HEK293T (cell line): ENCODE data around the gene MYOZ3.

ENCODE experiments used
- ARNT ChIP-seq: fragments of 450-650 bp; IDR thresholded peaks from 2 replicates; pipeline ENCODE4 v1.6.1; 2017; ENCODE audit warnings: mild to moderate bottlenecking
- BHLHE40 ChIP-seq: fragments of 450-650 bp; IDR thresholded peaks from 2 replicates; pipeline ENCODE4 v1.6.1; 2016; ENCODE audit warnings: mild to moderate bottlenecking, moderate library complexity, borderline replicate concordance
- ELF4 ChIP-seq: fragments of 450-650 bp; IDR thresholded peaks from 2 replicates; pipeline ENCODE4 v1.6.1; 2017; ENCODE audit warnings: antibody characterized with exemption
- FOXA1 ChIP-seq: fragments of 450-650 bp; IDR thresholded peaks from 2 replicates; pipeline ENCODE4 v1.6.1; 2016; ENCODE audit warnings: mild to moderate bottlenecking
- FOXK2 ChIP-seq: fragments of 450-650 bp; IDR thresholded peaks from 2 replicates; pipeline ENCODE4 v1.6.1; 2016; ENCODE audit warnings: mild to moderate bottlenecking
- FOXM1 ChIP-seq: fragments of 450-650 bp; IDR thresholded peaks from 2 replicates; pipeline ENCODE4 v1.6.1; 2017; ENCODE audit warnings: mild to moderate bottlenecking, borderline replicate concordance
- HDGF ChIP-seq: fragments of 450-650 bp; IDR thresholded peaks from 2 replicates; pipeline ENCODE4 v1.6.1; 2017; ENCODE audit warnings: antibody characterized with exemption, borderline replicate concordance
- L3MBTL2 ChIP-seq: fragments of 450-650 bp; conservative IDR thresholded peaks from 2 replicates; pipeline ENCODE4 v1.6.1; 2016; ENCODE audit warnings: mild to moderate bottlenecking
- LEF1 ChIP-seq: fragments of 450-650 bp; IDR thresholded peaks from 2 replicates; pipeline ENCODE4 v1.6.1; 2017; ENCODE audit warnings: mild to moderate bottlenecking, borderline replicate concordance
- NFRKB ChIP-seq: fragments of 450-650 bp; IDR thresholded peaks from 2 replicates; pipeline ENCODE4 v1.6.1; 2016; ENCODE audit warnings: mild to moderate bottlenecking, moderate library complexity
- SP1 ChIP-seq: fragments of 450-650 bp; IDR thresholded peaks from 2 replicates; pipeline ENCODE4 v1.6.1; 2017
- SUZ12 ChIP-seq: fragments of 450-650 bp; IDR thresholded peaks from 2 replicates; pipeline ENCODE4 v1.6.1; 2016; ENCODE audit warnings: mild to moderate bottlenecking
- ZNF384 ChIP-seq: fragments of 450-650 bp; IDR thresholded peaks from 2 replicates; pipeline ENCODE4 v1.6.1; 2016

GRCh38 chr5:150616506-150616905 is 44.5 kb upstream of the MYOZ3 start:
- TF ChIP-seq FOXM1: no peak
- TF ChIP-seq ZNF384: no peak
- TF ChIP-seq NFRKB: no peak
- TF ChIP-seq FOXK2: no peak
- TF ChIP-seq ARNT: no peak
- TF ChIP-seq SP1: no peak
- no peak for TF ChIP-seq HDGF
- TF ChIP-seq LEF1: no peak
- TF ChIP-seq BHLHE40: no peak
- TF ChIP-seq FOXA1: no peak
- no peak for TF ChIP-seq L3MBTL2
- TF ChIP-seq ELF4: no peak
- no peak for TF ChIP-seq SUZ12
